ENCODE data around the gene GPSM3.

Gene GPSM3

DNA sequence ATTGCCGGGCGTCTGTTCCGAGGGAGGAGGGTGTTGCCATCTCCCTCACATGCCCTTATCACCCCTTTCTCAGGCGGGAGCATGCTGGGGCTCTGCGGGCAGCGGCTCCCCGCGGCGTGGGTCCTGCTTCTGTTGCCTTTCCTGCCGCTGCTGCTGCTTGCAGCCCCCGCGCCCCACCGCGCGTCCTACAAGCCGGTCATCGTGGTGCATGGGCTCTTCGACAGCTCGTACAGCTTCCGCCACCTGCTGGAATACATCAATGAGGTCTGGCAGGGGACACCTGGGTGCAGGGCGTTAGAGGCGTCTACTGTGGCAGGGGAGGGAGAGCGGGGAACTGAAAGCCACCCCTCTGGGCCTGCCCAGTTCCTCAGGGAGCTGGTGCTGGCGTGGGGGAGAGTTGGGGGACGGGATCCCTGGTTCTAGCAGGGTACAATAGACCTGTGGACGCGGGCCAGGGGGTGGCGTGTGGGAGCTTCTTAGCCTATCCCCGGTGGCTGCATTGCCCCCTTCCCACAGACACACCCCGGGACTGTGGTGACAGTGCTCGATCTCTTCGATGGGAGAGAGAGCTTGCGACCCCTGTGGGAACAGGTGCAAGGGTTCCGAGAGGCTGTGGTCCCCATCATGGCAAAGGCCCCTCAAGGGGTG, 37.8 kb downstream of the GPSM3 start (continued):
- TF ChIP-seq ZNF362 (tag by site-specific recombination; IDR thresholded peaks at IDR 0.05): no peak
- no peak for TF ChIP-seq ZNF223 (tag by site-specific recombination; IDR thresholded peaks at IDR 0.05)
- no peak for TF ChIP-seq ZNF571 (tag by site-specific recombination; IDR thresholded peaks at IDR 0.05)
- no peak for TF ChIP-seq ZNF335 (tag by site-specific recombination; conservative IDR thresholded peaks at IDR 0.05)
- TF ChIP-seq, protein P1, sequence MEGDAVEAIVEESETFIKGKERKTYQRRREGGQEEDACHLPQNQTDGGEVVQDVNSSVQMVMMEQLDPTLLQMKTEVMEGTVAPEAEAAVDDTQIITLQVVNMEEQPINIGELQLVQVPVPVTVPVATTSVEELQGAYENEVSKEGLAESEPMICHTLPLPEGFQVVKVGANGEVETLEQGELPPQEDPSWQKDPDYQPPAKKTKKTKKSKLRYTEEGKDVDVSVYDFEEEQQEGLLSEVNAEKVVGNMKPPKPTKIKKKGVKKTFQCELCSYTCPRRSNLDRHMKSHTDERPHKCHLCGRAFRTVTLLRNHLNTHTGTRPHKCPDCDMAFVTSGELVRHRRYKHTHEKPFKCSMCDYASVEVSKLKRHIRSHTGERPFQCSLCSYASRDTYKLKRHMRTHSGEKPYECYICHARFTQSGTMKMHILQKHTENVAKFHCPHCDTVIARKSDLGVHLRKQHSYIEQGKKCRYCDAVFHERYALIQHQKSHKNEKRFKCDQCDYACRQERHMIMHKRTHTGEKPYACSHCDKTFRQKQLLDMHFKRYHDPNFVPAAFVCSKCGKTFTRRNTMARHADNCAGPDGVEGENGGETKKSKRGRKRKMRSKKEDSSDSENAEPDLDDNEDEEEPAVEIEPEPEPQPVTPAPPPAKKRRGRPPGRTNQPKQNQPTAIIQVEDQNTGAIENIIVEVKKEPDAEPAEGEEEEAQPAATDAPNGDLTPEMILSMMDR (tag by site-specific recombination; IDR thresholded peaks at IDR 0.05): peak; percentile 93
- no peak for TF ChIP-seq INSM2 (tag by site-specific recombination; IDR thresholded peaks at IDR 0.05)
- TF ChIP-seq, protein P2, sequence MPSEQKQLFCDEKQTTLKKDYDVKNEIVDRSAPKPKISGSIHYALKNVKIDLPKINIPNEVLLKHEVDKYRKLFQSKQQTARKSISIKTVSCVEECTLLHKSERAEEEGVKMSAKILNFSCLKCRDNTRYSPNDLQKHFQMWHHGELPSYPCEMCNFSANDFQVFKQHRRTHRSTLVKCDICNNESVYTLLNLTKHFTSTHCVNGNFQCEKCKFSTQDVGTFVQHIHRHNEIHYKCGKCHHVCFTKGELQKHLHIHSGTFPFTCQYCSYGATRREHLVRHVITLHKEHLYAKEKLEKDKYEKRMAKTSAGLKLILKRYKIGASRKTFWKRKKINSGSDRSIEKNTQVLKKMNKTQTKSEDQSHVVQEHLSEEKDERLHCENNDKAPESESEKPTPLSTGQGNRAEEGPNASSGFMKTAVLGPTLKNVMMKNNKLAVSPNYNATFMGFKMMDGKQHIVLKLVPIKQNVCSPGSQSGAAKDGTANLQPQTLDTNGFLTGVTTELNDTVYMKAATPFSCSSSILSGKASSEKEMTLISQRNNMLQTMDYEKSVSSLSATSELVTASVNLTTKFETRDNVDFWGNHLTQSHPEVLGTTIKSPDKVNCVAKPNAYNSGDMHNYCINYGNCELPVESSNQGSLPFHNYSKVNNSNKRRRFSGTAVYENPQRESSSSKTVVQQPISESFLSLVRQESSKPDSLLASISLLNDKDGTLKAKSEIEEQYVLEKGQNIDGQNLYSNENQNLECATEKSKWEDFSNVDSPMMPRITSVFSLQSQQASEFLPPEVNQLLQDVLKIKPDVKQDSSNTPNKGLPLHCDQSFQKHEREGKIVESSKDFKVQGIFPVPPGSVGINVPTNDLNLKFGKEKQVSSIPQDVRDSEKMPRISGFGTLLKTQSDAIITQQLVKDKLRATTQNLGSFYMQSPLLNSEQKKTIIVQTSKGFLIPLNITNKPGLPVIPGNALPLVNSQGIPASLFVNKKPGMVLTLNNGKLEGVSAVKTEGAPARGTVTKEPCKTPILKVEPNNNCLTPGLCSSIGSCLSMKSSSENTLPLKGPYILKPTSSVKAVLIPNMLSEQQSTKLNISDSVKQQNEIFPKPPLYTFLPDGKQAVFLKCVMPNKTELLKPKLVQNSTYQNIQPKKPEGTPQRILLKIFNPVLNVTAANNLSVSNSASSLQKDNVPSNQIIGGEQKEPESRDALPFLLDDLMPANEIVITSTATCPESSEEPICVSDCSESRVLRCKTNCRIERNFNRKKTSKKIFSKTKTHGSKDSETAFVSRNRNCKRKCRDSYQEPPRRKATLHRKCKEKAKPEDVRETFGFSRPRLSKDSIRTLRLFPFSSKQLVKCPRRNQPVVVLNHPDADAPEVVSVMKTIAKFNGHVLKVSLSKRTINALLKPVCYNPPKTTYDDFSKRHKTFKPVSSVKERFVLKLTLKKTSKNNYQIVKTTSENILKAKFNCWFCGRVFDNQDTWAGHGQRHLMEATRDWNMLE (tag by site-specific recombination; conservative IDR thresholded peaks at IDR 0.05; ENCODE audit: low read depth): no peak
- no peak for TF ChIP-seq ZNF132 (tag by site-specific recombination; IDR thresholded peaks at IDR 0.05; ENCODE audit: borderline replicate concordance)
- TF ChIP-seq SP2 (tag by site-specific recombination; IDR thresholded peaks at IDR 0.05): no peak
- no peak for TF ChIP-seq ZNF311 (tag by site-specific recombination; IDR thresholded peaks at IDR 0.05; ENCODE audit: borderline replicate concordance)
- no peak for TF ChIP-seq KLF10 (tag by site-specific recombination; IDR thresholded peaks at IDR 0.05)
- no peak; the same call in 1 of the 2 replicates for TF ChIP-seq KLF9 (tag by site-specific recombination; IDR thresholded peaks at IDR 0.05; ENCODE audit: low read depth)
- TF ChIP-seq, protein P3, sequence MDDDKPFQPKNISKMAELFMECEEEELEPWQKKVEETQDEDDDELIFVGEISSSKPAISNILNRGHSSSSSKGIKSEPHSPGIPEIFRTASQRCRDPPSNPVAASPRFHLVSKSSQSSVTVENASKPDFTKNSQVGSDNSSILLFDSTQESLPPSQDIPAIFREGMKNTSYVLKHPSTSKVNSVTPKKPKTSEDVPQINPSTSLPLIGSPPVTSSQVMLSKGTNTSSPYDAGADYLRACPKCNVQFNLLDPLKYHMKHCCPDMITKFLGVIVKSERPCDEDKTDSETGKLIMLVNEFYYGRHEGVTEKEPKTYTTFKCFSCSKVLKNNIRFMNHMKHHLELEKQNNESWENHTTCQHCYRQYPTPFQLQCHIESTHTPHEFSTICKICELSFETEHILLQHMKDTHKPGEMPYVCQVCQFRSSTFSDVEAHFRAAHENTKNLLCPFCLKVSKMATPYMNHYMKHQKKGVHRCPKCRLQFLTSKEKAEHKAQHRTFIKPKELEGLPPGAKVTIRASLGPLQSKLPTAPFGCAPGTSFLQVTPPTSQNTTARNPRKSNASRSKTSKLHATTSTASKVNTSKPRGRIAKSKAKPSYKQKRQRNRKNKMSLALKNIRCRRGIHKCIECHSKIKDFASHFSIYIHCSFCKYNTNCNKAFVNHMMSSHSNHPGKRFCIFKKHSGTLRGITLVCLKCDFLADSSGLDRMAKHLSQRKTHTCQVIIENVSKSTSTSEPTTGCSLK (tag by site-specific recombination; IDR thresholded peaks at IDR 0.05): no peak
- no peak; the same call in none of the 2 replicates for TF ChIP-seq ZBTB10 (tag by site-specific recombination; IDR thresholded peaks at IDR 0.05)
- no peak for TF ChIP-seq SP7 (tag by site-specific recombination; IDR thresholded peaks at IDR 0.05)
- no peak for TF ChIP-seq ZNF114 (tag by site-specific recombination; IDR thresholded peaks at IDR 0.05)
- TF ChIP-seq, protein P4, sequence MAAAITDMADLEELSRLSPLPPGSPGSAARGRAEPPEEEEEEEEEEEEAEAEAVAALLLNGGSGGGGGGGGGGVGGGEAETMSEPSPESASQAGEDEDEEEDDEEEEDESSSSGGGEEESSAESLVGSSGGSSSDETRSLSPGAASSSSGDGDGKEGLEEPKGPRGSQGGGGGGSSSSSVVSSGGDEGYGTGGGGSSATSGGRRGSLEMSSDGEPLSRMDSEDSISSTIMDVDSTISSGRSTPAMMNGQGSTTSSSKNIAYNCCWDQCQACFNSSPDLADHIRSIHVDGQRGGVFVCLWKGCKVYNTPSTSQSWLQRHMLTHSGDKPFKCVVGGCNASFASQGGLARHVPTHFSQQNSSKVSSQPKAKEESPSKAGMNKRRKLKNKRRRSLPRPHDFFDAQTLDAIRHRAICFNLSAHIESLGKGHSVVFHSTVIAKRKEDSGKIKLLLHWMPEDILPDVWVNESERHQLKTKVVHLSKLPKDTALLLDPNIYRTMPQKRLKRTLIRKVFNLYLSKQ (tag by site-specific recombination; IDR thresholded peaks at IDR 0.05; ENCODE audit: borderline replicate concordance): no peak
- no peak for TF ChIP-seq ZNF121 (tag by site-specific recombination; IDR thresholded peaks at IDR 0.05)
- no peak for TF ChIP-seq ZNF140 (tag by site-specific recombination; IDR thresholded peaks at IDR 0.05)
- 0 out of 2 replicates have a peak, but pooled peaks have one; percentile 15 for TF ChIP-seq HOXC10 (CRISPR knock-in tag; IDR thresholded peaks at IDR 0.05)
- no peak for TF ChIP-seq ZNF274 (IDR thresholded peaks at IDR 0.05; ENCODE audit: low read length)
- TF ChIP-seq ZNF274 (tag by site-specific recombination; IDR thresholded peaks at IDR 0.05; ENCODE audit: borderline replicate concordance): no peak
- TF ChIP-seq ZFP37 (tag by site-specific recombination; IDR thresholded peaks at IDR 0.05): no peak; the same call in 1 of the 2 replicates
